Measurements from ENCODE around the gene GALNT13. TPM values are rescaled to one million over a fixed set of nuclear protein-coding genes. Genes with fewer than 3 reads are reported as not detected.

Gene GALNT13
- total RNA-seq, 2 experiments from 2014 or later: 0.15 TPM; not detected in 1

DNA sequence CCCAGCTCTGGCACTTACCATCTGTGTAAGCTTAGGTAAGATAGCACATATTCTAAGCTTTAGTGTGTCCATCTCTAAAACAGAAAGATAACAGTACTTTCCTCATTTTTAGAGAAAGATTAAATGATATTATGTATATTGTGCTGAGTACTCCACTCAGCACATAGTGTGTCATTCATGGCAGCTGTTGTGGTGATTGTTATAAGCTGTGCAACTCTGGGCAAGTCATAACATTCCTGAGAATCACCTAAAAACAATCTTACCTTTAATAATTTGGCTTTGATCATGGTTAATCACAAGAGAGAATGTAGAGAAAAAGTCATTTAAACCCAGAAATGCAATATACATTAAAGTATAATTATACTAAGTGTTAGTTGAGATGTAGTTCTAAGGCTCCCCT lies 391.5 kb downstream of the GALNT13 start:
- Mint-ChIP-seq H3K4me3 (no peak overlapping the region), H3K36me3 (ENCODE audit: low read depth) (no peaks in the 10 kb centered on the region), H3K27me3 (no peaks in the 10 kb centered on the region), H3K4me1 (no peaks in the 10 kb centered on the region), H3K9me3 (no peaks in the 10 kb centered on the region), H3K27ac (no peak overlapping the region)
- ChIA-PET POLR2A (no interaction called here), CTCF (no interaction called here)
- no peak for DNase-seq

DNA sequence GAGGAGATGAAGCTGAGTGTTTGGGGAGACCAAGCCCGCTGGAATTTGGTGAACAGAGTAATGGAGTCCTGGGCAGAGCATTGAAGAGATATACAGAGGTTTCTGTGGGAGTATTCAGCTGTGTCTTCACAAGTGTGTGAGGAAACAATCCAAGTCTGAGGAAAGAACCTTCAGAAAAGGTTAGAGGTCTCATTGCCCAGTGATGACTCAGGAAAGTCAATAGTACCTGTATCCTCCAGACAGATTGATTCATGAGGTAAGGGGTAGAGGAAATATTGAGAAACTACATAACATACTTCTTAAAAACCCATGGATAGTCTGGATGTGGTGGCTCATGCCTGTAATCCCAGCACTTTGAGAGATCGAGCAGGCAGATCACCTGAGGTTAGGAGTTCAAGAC lies 392.3 kb downstream of the GALNT13 start:
- ChIA-PET CTCF (no interaction called here), POLR2A (no interaction called here)
- no peak overlapping the region for H3K27ac Mint-ChIP-seq
- no peaks in the 10 kb centered on the region for H3K4me1 Mint-ChIP-seq
- H3K9me3 Mint-ChIP-seq: no peaks in the 10 kb centered on the region
- H3K27me3 Mint-ChIP-seq: no peaks in the 10 kb centered on the region
- no peak for DNase-seq
- H3K4me3 Mint-ChIP-seq: no peak overlapping the region
- H3K36me3 Mint-ChIP-seq (ENCODE audit: low read depth): no peaks in the 10 kb centered on the region

DNA sequence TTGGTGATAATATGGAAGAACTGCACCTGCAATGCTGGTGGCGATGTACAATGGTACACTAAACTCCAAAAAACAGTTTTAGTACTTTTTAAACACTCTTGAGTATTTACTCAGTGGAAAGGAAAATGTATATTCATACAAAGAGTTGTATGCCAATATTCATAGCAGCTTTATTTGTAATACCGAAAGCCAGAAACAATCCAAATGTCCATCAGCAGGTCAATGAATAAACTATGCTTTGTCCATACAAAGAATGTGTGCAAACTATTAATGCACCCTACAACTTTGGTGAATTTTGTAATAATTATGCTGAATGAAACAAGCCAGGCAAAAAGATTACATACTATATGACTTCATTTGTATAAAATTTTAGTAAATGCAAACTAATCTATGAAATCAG lies 396.3 kb downstream of the GALNT13 start:
- H3K36me3 Mint-ChIP-seq (ENCODE audit: low read depth): no peaks in the 10 kb centered on the region
- no peak for DNase-seq
- no peaks in the 10 kb centered on the region for H3K9me3 Mint-ChIP-seq
- ChIA-PET CTCF (no interaction called here), POLR2A (no interaction called here)
- no peaks in the 10 kb centered on the region for H3K27me3 Mint-ChIP-seq
- no peak overlapping the region for H3K4me3 Mint-ChIP-seq
- no peak overlapping the region for H3K27ac Mint-ChIP-seq
- H3K4me1 Mint-ChIP-seq: no peaks in the 10 kb centered on the region

DNA sequence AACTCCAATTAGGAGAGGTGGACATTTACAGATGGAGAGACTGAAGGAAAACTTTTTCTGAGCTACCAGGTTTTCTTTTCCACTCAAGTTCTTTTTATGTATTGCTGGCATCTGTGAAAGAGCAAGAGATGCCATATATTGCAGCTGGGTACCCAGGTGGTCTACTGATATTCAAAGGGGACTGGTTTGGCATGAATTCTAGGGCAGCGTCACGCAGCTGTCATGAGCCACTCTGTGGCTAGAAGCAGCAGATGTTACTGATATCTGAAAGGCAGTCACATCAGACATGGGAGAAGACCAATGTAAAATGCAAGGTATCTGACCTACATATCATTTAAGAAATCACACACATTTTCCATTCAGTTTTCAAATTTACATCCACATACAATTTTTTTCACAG lies 408.8 kb downstream of the GALNT13 start:
- Mint-ChIP-seq H3K4me1 (no peaks in the 10 kb centered on the region), H3K4me3 (no peak overlapping the region), H3K9me3 (no peaks in the 10 kb centered on the region), H3K36me3 (ENCODE audit: low read depth) (no peaks in the 10 kb centered on the region), H3K27me3 (no peaks in the 10 kb centered on the region), H3K27ac (no peak overlapping the region)
- POLR2A ChIA-PET: no interaction called here
- CTCF ChIA-PET: no interaction called here
- no peak for DNase-seq

DNA sequence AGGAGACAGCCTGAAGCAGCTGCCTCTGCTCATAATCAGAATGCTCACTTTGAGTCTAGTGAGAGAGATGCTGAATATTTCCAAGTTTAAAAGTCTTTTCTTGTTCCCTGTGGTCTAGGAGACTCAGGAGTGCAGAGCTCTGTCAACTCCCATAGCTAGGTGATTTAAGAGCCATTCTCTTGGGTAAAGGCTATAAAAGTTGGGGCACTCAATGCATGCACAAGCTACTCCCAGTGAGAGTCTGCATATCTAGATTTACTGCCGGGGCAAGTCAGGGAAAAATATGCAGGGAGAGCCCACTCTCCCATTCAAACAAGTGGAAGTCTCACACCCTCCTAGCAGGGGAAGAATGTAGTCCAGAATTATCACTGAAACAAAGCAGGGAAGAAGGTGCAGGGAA lies 418.1 kb downstream of the GALNT13 start:
- H3K4me3 Mint-ChIP-seq: no peak overlapping the region
- ChIA-PET POLR2A (no interaction called here), CTCF (no interaction called here)
- no peak overlapping the region for H3K27ac Mint-ChIP-seq
- no peak for DNase-seq
- no peaks in the 10 kb centered on the region for H3K9me3 Mint-ChIP-seq
- no peaks in the 10 kb centered on the region for H3K4me1 Mint-ChIP-seq
- H3K27me3 Mint-ChIP-seq: no peaks in the 10 kb centered on the region
- H3K36me3 Mint-ChIP-seq (ENCODE audit: low read depth): no peaks in the 10 kb centered on the region

DNA sequence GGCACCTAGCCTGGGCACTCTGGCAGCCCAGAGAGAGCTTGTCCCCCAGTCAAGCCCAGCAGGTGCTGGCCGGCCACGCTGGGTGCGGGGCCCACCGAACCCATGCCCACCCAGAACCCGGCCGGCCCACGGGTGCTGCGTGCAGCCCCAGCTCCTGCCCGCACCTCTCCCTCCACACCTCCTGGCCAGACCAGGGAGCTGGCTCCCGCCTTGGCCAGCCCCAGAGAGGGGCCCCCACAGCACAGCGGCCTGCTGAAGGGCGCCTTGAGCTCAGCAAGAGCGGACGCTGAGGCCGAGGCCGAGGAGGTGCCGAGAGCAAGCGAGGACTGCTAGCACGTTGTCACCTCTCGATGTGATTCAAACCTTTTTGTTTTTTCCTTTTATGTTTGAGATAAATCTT lies 419.8 kb downstream of the GALNT13 start:
- H3K4me1 Mint-ChIP-seq: no peaks in the 10 kb centered on the region
- H3K4me3 Mint-ChIP-seq: no peak overlapping the region
- no peaks in the 10 kb centered on the region for H3K27me3 Mint-ChIP-seq
- ChIA-PET POLR2A (no interaction called here), CTCF (no interaction called here)
- DNase-seq: no peak
- H3K9me3 Mint-ChIP-seq: peaks cover 2% of the 10 kb centered on the region
- H3K36me3 Mint-ChIP-seq (ENCODE audit: low read depth): no peaks in the 10 kb centered on the region
- H3K27ac Mint-ChIP-seq: no peak overlapping the region

DNA sequence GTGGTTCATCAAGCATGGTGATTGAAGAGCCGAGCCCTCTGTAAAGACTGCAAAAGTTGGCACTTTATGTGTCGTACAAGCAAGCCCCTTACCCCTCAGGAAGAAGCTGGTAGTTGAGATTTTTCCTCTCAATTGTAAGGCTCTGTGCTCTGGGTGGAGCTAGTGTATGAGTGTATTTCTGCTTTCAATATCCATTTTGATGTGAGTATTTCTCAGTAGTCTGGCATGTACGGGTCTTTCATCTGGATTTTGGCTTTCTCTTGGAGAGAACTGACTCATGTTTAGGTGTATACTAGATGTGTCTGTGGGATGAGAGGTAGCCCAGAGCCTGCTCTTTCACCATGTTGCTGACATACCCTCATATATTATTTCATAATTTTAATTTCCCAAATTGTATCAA lies 420.2 kb downstream of the GALNT13 start:
- Mint-ChIP-seq H3K4me1 (no peaks in the 10 kb centered on the region), H3K27ac (no peak overlapping the region), H3K36me3 (ENCODE audit: low read depth) (no peaks in the 10 kb centered on the region), H3K4me3 (no peak overlapping the region), H3K27me3 (no peaks in the 10 kb centered on the region), H3K9me3 (peaks cover 2% of the 10 kb centered on the region)
- CTCF ChIA-PET: no interaction called here
- DNase-seq: no peak
- POLR2A ChIA-PET: no interaction called here

DNA sequence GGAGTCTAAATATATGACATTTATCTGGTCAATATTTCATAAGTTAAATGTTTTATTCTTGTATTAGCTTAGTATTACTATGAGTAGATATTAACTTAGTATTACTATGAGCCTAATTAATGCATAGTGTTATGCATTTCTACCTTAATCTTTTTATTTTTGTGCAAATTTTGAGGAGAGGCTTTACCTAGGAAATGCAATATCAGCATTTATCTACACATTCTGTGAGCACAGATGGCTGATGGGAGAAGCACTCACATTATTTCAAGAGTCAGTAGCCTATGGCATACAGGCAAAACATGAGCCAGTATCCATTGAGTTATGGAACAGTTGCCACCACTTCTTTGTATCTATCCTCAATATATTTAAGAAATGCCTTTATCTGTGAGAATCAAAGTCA lies 422.1 kb downstream of the GALNT13 start:
- CTCF ChIA-PET: no interaction called here
- H3K4me3 Mint-ChIP-seq: no peak overlapping the region
- H3K9me3 Mint-ChIP-seq: peaks cover 2% of the 10 kb centered on the region
- H3K4me1 Mint-ChIP-seq: no peaks in the 10 kb centered on the region
- POLR2A ChIA-PET: no interaction called here
- H3K27ac Mint-ChIP-seq: no peak overlapping the region
- H3K36me3 Mint-ChIP-seq (ENCODE audit: low read depth): no peaks in the 10 kb centered on the region
- no peak for DNase-seq
- no peaks in the 10 kb centered on the region for H3K27me3 Mint-ChIP-seq

DNA sequence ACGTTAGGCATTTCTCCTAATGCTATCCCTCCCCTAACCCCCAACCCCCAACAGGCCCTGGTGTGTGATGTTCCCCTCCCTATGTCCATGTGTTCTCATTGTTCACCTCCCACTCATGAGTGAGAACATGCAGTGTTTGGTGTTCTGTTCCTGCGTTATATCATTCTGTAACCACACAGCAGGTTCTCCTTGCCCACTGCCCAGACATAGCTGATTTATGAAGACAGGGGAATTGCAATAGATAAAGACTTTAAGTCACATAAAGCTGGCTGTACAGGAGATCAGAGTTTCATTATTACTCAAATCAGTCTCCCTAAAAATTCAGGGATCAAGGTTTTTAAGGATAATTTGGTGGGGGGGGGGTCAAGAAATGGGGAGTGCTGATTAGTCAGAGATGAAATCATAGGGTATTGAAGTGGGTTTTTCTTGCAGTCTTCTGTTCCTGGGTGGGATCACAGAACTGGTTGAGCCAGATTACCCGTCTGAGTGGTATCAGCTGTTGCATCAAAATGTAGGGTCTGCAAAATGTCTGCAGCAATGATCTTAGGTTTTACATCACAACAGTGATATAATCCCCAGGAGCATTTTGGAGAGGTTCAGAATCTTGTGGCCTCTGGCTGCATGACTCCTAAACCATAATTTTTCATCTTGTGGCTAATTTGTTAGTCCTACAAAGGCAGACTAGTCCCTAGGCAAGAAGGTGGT lies 434.7 kb downstream of the GALNT13 start:
- ChIA-PET POLR2A (no interaction called here), CTCF (no interaction called here)
- DNase-seq: no peak
- peaks cover 2% of the 10 kb centered on the region for H3K9me3 Mint-ChIP-seq
- H3K27ac Mint-ChIP-seq: no peak overlapping the region
- no peaks in the 10 kb centered on the region for H3K27me3 Mint-ChIP-seq
- H3K36me3 Mint-ChIP-seq (ENCODE audit: low read depth): no peaks in the 10 kb centered on the region
- H3K4me1 Mint-ChIP-seq: no peaks in the 10 kb centered on the region
- no peak overlapping the region for H3K4me3 Mint-ChIP-seq

DNA sequence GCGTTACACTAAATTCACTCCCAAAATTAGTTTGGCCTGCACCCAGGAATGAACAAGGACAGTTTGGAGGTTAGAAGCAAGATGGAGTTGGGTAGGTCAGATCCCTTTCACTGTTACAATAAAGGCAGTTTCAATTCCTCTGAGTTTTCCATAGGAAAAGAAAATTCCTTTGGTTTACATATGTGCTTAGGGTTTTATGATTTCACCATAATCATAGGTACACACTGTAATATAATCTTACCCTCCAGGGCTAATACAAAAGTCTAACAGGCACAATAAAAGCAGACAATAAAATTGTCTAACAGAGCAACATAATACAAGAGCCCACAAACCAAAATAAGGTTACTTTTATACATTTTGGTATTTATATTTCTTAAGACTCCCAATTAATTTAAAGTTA lies 435.3 kb downstream of the GALNT13 start:
- ChIA-PET CTCF (no interaction called here), POLR2A (no interaction called here)
- no peak overlapping the region for H3K27ac Mint-ChIP-seq
- H3K4me3 Mint-ChIP-seq: no peak overlapping the region
- H3K27me3 Mint-ChIP-seq: no peaks in the 10 kb centered on the region
- no peaks in the 10 kb centered on the region for H3K4me1 Mint-ChIP-seq
- H3K9me3 Mint-ChIP-seq: peaks cover 2% of the 10 kb centered on the region
- DNase-seq: no peak
- H3K36me3 Mint-ChIP-seq (ENCODE audit: low read depth): no peaks in the 10 kb centered on the region

DNA sequence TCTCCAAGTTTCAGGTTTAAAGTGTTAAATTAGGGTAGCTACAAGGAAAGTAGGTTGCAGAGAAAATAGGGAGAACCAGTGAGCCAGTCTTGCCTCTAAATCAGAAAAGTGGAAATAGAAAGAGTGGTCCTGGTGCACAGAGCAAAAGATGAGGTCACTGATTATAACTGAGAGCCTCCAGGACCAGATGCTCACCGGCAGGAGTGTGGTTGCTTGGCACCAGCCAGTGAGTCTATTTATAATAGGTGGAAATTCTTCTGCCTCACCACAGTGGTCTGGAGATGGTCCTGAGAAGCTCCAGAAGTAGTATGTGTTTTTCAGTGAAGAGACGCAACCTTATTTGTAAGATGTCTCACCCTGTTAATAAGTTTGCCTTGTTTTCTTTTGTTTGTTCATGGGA lies 452.9 kb downstream of the GALNT13 start:
- no peaks in the 10 kb centered on the region for H3K36me3 Mint-ChIP-seq (ENCODE audit: low read depth)
- no peak for DNase-seq
- no peak overlapping the region for H3K27ac Mint-ChIP-seq
- ChIA-PET POLR2A (no interaction called here), CTCF (no interaction called here)
- H3K27me3 Mint-ChIP-seq: no peaks in the 10 kb centered on the region
- no peaks in the 10 kb centered on the region for H3K4me1 Mint-ChIP-seq
- no peak overlapping the region for H3K4me3 Mint-ChIP-seq
- H3K9me3 Mint-ChIP-seq: no peaks in the 10 kb centered on the region

DNA sequence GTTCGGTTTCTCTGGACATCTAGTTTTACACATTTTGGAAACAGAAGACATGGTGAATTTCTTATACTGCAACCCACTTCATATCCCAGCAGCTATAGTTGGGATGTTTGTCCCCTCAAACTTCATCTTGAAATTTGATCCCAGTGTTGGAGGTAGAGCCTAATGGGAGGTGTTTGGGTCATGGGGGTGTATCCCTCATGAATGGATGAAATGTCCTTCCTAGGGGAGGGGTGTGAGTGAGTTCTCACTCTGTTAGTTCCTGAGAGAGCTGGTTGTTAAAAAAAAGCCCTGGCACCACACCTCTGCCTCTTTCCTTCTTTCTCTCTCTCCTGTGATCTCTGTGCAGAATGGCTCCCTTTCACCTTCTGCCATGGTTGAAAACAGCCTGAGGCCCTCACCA lies 457.8 kb downstream of the GALNT13 start:
- Mint-ChIP-seq H3K4me3 (no peak overlapping the region), H3K9me3 (no peaks in the 10 kb centered on the region), H3K36me3 (ENCODE audit: low read depth) (no peaks in the 10 kb centered on the region), H3K27me3 (no peaks in the 10 kb centered on the region), H3K27ac (no peak overlapping the region), H3K4me1 (no peaks in the 10 kb centered on the region)
- ChIA-PET CTCF (no interaction called here), POLR2A (no interaction called here)
- DNase-seq: no peak

DNA sequence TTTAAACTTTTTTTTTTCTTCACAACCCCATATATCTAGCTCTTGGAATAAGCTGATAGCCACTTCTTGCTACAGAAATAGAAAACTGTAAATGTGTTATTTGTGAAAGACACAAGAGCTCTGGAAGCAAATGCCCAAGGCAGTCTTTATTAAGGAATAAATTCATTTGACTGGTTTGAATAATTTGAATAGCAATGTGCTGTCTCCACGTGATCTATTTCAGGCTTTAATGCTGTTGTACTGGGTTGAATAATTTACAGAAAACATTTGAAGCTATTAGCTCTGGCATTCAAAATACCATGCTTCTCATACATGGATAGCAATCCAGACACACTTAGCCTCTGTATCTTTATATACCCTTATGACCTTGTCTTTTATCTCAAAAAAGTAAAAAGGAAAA lies 460.1 kb downstream of the GALNT13 start:
- POLR2A ChIA-PET: no interaction called here
- CTCF ChIA-PET: no interaction called here
- no peaks in the 10 kb centered on the region for H3K27me3 Mint-ChIP-seq
- H3K4me1 Mint-ChIP-seq: no peaks in the 10 kb centered on the region
- H3K36me3 Mint-ChIP-seq (ENCODE audit: low read depth): no peaks in the 10 kb centered on the region
- H3K4me3 Mint-ChIP-seq: no peak overlapping the region
- H3K27ac Mint-ChIP-seq: no peak overlapping the region
- no peak for DNase-seq
- H3K9me3 Mint-ChIP-seq: no peaks in the 10 kb centered on the region

DNA sequence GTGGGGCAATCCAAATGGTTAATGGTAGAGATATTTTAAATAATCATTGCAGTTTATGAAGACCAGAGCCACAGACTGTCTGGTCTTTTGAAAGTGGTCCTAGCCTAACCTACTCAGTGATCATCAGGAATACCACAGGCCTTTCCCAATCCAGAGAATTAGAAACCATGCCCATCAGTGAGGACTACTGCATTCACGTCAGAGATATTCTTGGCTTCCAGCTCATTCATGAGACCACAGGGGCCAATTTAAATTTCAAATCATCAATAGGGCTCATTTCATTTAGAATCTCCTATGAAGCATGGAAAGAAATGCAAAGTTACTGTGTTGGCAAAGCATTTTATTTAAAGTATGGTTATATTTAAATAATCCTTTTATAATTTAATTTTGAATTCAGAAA lies 464.5 kb downstream of the GALNT13 start:
- CTCF ChIA-PET: no interaction called here
- no peaks in the 10 kb centered on the region for H3K36me3 Mint-ChIP-seq (ENCODE audit: low read depth)
- POLR2A ChIA-PET: no interaction called here
- H3K9me3 Mint-ChIP-seq: no peaks in the 10 kb centered on the region
- no peaks in the 10 kb centered on the region for H3K4me1 Mint-ChIP-seq
- no peaks in the 10 kb centered on the region for H3K27me3 Mint-ChIP-seq
- no peak for DNase-seq
- H3K27ac Mint-ChIP-seq: no peak overlapping the region
- H3K4me3 Mint-ChIP-seq: no peak overlapping the region
